GM12878 (cell line): Measurements from ENCODE around the gene TRIM7. TPM values are rescaled to one million over a fixed set of nuclear protein-coding genes. Genes with fewer than 3 reads are reported as not detected.

Experiments used
- ATAC-seq: fragments of 200-7000 bp; cut with Tn5 transposase; 3 replicates; pipeline ENCODE4 v1.9.1; 2020; ENCODE audit warnings: mild to moderate bottlenecking, moderate library complexity
- BruUV-seq: library from RNA; stranded (reverse); fragments of 400-500 nt; replicated peaks from 2 replicates; lab custom pipeline; 2021; lab: Mats Ljungman, UMichigan
- CTCF ChIA-PET: fragments of 300-600 bp; sonication (Branson Sonifier 250); formaldehyde crosslinking; extraction: SDS; loops from one replicate; lab custom pipeline; 2021; ENCODE audit warnings: inconsistent platforms; lab: Yijun Ruan, JAX
- POLR2A ChIA-PET: fragments of 350-600 bp; formaldehyde crosslinking; extraction: SDS; loops from one replicate; lab custom pipeline; 2021; ENCODE audit warnings: inconsistent platforms; lab: Charles Lee
- RAD21 ChIA-PET: fragments of 300-600 bp; sonication (Branson Sonifier 250); formaldehyde crosslinking; loops from one replicate; lab custom pipeline; 2023; ENCODE audit warnings: antibody characterized with exemption; ENCODE audit not compliant: unreplicated experiment; lab: Charles Lee
- SMC1A ChIA-PET: fragments of 300-600 bp; sonication (Branson Sonifier 250); formaldehyde crosslinking; loops from one replicate; lab custom pipeline; 2023; ENCODE audit not compliant: unreplicated experiment, uncharacterized antibody; lab: Charles Lee
- DNase-seq: peaks from one replicate; pipeline ENCODE4 v3.0.0-alpha.2; 2011; ENCODE audit warnings: low read depth, low spot score
- FAIRE-seq: peaks from 3 replicates; lab custom pipeline; 2011; peaks lifted over from hg19 to GRCh38; lab: Jason Lieb, UNC
- H2AFZ ChIP-seq: 2 replicates; pipeline ENCODE4 v1.6.0; 2011; ENCODE audit warnings: low read depth, low read length, control low read depth; ENCODE audit not compliant: control insufficient read depth
- H3K27ac ChIP-seq: 2 replicates; pipeline ENCODE4 v1.5.1; 2011; ENCODE audit warnings: control low read depth; ENCODE audit not compliant: control insufficient read depth, insufficient read depth
- H3K27me3 ChIP-seq, 2 experiments: replicated peaks in 1 of 2; 2 replicates each; pipeline versions ENCODE4 v1.6.0 to v1.6.1; 2011; ENCODE audit warnings: low read length in 1 of 2; ENCODE audit not compliant: control insufficient read depth in 2 of 2, insufficient read depth in 2 of 2
- H3K36me3 ChIP-seq, 2 experiments: 2 replicates each; pipeline ENCODE4 v1.5.1; 2011; ENCODE audit warnings: low read length in 1 of 2; ENCODE audit not compliant: control insufficient read depth in 2 of 2, insufficient read depth in 2 of 2
- H3K4me1 ChIP-seq: 2 replicates; pipeline ENCODE4 v1.6.1; 2011; ENCODE audit warnings: mild to moderate bottlenecking, low read length, moderate library complexity, mixed read lengths; ENCODE audit not compliant: control insufficient read depth, insufficient read depth
- H3K4me2 ChIP-seq: 2 replicates; pipeline ENCODE4 v1.6.0; 2011; ENCODE audit warnings: control low read depth; ENCODE audit not compliant: control insufficient read depth, insufficient read depth
- H3K4me3 ChIP-seq: fragments of 200-600 bp; sonication (generic); 2 replicates; pipeline ENCODE4 v1.5.1; 2016
- H3K79me2 ChIP-seq: 2 replicates; pipeline ENCODE4 v1.6.0; 2011; ENCODE audit warnings: low read length; ENCODE audit not compliant: control insufficient read depth, insufficient read depth
- H3K9ac ChIP-seq: 2 replicates; pipeline ENCODE4 v1.8.0; 2011; ENCODE audit warnings: low read length, control low read depth, mixed read lengths; ENCODE audit not compliant: control insufficient read depth, insufficient read depth
- H3K9me3 ChIP-seq: replicated peaks from 3 replicates; pipeline ENCODE4 v1.5.1; 2011; ENCODE audit warnings: mild to moderate bottlenecking, low read length; ENCODE audit not compliant: control insufficient read depth, insufficient read depth
- H4K20me1 ChIP-seq: 2 replicates; pipeline ENCODE4 v1.6.0; 2011; ENCODE audit not compliant: control insufficient read depth, insufficient read depth
- ATF7 ChIP-seq: fragments of 450-650 bp; IDR thresholded peaks from 2 replicates; pipeline ENCODE4 v1.6.1; 2016; ENCODE audit warnings: low read depth, mild to moderate bottlenecking
- CREB1 ChIP-seq: IDR thresholded peaks from 2 replicates; pipeline ENCODE4 v1.6.1; 2012; ENCODE audit warnings: low read depth, mild to moderate bottlenecking, inconsistent platforms
- ETV6 ChIP-seq, 2 experiments: fragments of 450-650 bp in 1 of 2; IDR thresholded peaks in 1 of 2; conservative IDR thresholded peaks in 1 of 2; 2 replicates each; pipeline ENCODE4 v1.6.1; 2014; ENCODE audit warnings: antibody characterized with exemption in 1 of 2, borderline replicate concordance in 1 of 2, low read depth in 1 of 2, mild to moderate bottlenecking in 1 of 2, moderate library complexity in 1 of 2
- GATAD2B ChIP-seq: fragments of 450-650 bp; conservative IDR thresholded peaks from 2 replicates; pipeline ENCODE4 v1.6.1; 2017; ENCODE audit warnings: low read depth, mild to moderate bottlenecking, moderate library complexity
- MTA3 ChIP-seq: IDR thresholded peaks from 2 replicates; pipeline ENCODE4 v1.6.1; 2012; ENCODE audit warnings: low read length, inconsistent platforms, borderline replicate concordance
- MYC ChIP-seq: IDR thresholded peaks from 2 replicates; pipeline ENCODE4 v1.6.1; 2011; ENCODE audit warnings: mild to moderate bottlenecking, low read length, moderate library complexity, inconsistent platforms; ENCODE audit not compliant: insufficient read depth, insufficient replicate concordance, insufficient read length, severe bottlenecking
- NFXL1 ChIP-seq: fragments of 450-650 bp; IDR thresholded peaks from 2 replicates; pipeline ENCODE4 v1.6.1; 2017; ENCODE audit warnings: antibody characterized with exemption, mild to moderate bottlenecking, borderline replicate concordance
- NR2F1 ChIP-seq: fragments of 450-650 bp; conservative IDR thresholded peaks from 2 replicates; pipeline ENCODE4 v1.6.1; 2017; ENCODE audit warnings: mild to moderate bottlenecking
- NRF1 ChIP-seq: conservative IDR thresholded peaks from 2 replicates; pipeline ENCODE4 v1.6.1; 2011; ENCODE audit warnings: mild to moderate bottlenecking, low read depth, low read length, improper control_type of control experiment
- RELA ChIP-seq: fragments of 450-650 bp; IDR thresholded peaks from 2 replicates; pipeline ENCODE4 v1.8.0; 2014; ENCODE audit warnings: borderline replicate concordance; ENCODE audit not compliant: partially characterized antibody
- SIN3A ChIP-seq: IDR thresholded peaks from 2 replicates; pipeline ENCODE4 v1.6.1; 2012; ENCODE audit warnings: low read depth, low read length, improper control_type of control experiment
- SMAD5 ChIP-seq: IDR thresholded peaks from 2 replicates; pipeline ENCODE4 v1.6.1; 2016; ENCODE audit warnings: antibody characterized with exemption, low read depth
- SREBF1 ChIP-seq: IDR thresholded peaks from 2 replicates; pipeline ENCODE4 v1.6.1; 2012; ENCODE audit warnings: mild to moderate bottlenecking, low read length
- SUZ12 ChIP-seq: fragments of 200-600 bp; sonication (generic); IDR thresholded peaks from one replicate; pipeline ENCODE4 v1.6.1; 2018; ENCODE audit warnings: antibody characterized with exemption, mild to moderate bottlenecking; ENCODE audit not compliant: unreplicated experiment
- TARDBP ChIP-seq: IDR thresholded peaks from 2 replicates; pipeline ENCODE4 v1.6.1; 2016; ENCODE audit warnings: borderline replicate concordance
- WRNIP1 ChIP-seq: IDR thresholded peaks from 2 replicates; pipeline ENCODE4 v1.6.1; 2011; ENCODE audit warnings: low read depth, low read length, improper control_type of control experiment, borderline replicate concordance
- WGBS: methylation state at CpG from one replicate; pipeline ENCODE4 v1.1.6; 2016; ENCODE audit warnings: low lambda C conversion rate; ENCODE audit not compliant: insufficient replicate concordance, insufficient coverage; ENCODE audit errors: missing lambda C conversion rate; 5-methylcytosine and 5-hydroxymethylcytosine counted together
- in situ Hi-C: fragments of 300-500 bp; cut with MboI; formaldehyde crosslinking; loops from 9 replicates; pipeline ENCODE4 v1.14.3; 2018; ENCODE audit warnings: mixed read lengths
- intact Hi-C: fragments of 100-400 bp; cut with micrococcal nuclease; formaldehyde crosslinking; loops from one replicate; pipeline ENCODE4 v1.14.2; 2022; ENCODE audit not compliant: unreplicated experiment
- polyA plus RNA-seq, 11 experiments: library from polyadenylated mRNA; depleted of rRNA in 4 of 11; unstranded in 6 of 11; stranded (reverse) in 5 of 11; fragments of >200 nt; fragmentation: Nextera tagmentation in 4 of 11; fragmentation: Illumina TruSeq in 1 of 11; extraction: Ambion mirVana in 4 of 11; extraction: Trizol in 1 of 11; gene quantifications; 1 replicate in 1 of 11; 2 replicates in 10 of 11; pipeline versions ENCODE4 v1.2.1 to v1.2.3, GENCODE V29; 2011 to 2016; ENCODE audit warnings: inconsistent platforms in 2 of 11, missing spikeins in 2 of 11, low read depth in 1 of 11
- total RNA-seq, 4 experiments: library from RNA; depleted of rRNA in 3 of 4; stranded (reverse); fragments of >200 nt in 3 of 4; fragmentation: Illumina TruSeq in 1 of 4; extraction: Trizol in 1 of 4; gene quantifications; 2 replicates each; pipeline versions ENCODE4 v1.2.1 to v1.2.3, GENCODE V29; 2013 to 2021
- TF ChIP-seq, protein P1 (sequence below): IDR thresholded peaks from 2 replicates; pipeline ENCODE4 v1.6.1; 2012; ENCODE audit warnings: low read length, inconsistent platforms
- TF ChIP-seq, protein P2 (sequence below): fragments of 450-650 bp; IDR thresholded peaks from 2 replicates; pipeline ENCODE4 v1.6.1; 2018; ENCODE audit warnings: mild to moderate bottlenecking, low read depth, moderate library complexity; ENCODE audit not compliant: partially characterized antibody
- TF ChIP-seq, protein P3 (sequence below): IDR thresholded peaks from 2 replicates; pipeline ENCODE4 v1.6.1; 2011; ENCODE audit warnings: low read depth, low read length, improper control_type of control experiment, borderline replicate concordance

The TRIM7 gene
- total and polyA plus RNA-seq, 10 of the 15 experiments (the other 5 are each of a cell fraction or from before 2014, with no cell fraction given): 0.02 to 1.6 (median 0.41) TPM

DNA sequence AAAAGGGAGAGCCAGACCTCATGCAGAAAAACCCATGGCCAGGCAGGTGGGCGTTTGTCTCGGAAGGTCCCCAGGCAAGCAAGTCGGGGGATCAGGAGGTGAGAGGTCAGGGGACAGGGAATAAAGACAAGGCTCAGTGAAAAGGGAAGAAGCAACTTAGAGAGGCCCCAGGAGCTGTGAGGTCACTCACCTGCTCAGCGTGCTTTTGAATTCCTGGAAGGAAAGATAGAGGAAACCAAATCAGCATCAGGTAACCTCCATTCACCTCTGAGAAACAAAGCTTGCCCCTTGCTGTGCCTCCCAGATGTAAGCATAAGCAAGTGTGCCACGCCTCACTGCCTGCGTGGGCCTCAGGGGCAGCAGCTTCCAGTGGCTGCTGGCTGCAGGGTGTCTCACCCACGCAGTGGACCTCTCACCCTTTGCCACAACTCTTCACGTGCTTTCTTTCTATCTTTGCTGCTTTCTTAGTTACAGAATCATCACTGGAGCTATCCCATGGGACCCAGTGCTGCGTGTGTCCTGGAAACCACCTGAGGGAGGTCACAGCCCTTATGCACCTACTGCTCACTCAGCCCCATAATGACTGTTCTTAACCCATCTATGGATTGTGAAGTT, 6.0 kb downstream of the TRIM7 start:
- DNase-seq (no peak), FAIRE-seq (peak; percentile 96), ATAC-seq (peak; percentile 88)
- no peaks in the 10 kb centered on the region for H3K9me3 ChIP-seq
- ChIA-PET POLR2A (interaction anchor here (0.6 to 3.1 kb wide), 6 partner anchors 11 to 53 kb away, joined by 3 to 18 read pairs (median 4); partner anchors contain the start of gene TRIM41), RAD21 (interaction anchor here (0.8 to 3.1 kb wide), 6 partner anchors 8 to 56 kb away, joined by 3 to 8 read pairs (median 6); partner anchors contain the start of gene TRIM41), SMC1A (interaction anchor here (1.2 to 3.0 kb wide), 6 partner anchors 8 to 52 kb away, joined by 3 to 15 read pairs (median 4); no protein-coding TSS in a partner anchor), CTCF (interaction anchor here (0.8 to 2.6 kb wide), 3 partner anchors 8 to 16 kb away, joined by 3 to 15 read pairs (median 9); no protein-coding TSS in a partner anchor)
- peak overlapping the region; percentile 27 for H2AFZ ChIP-seq
- in situ Hi-C loops (no loop called here), intact Hi-C loops (no loop called here)
- no peak overlapping the region for H3K4me3 ChIP-seq
- peaks cover 1 to 4% of the 10 kb centered on the region in 2 experiments; a peak in 2 of 4 replicates for H3K27me3 ChIP-seq
- H3K4me1 ChIP-seq: peaks cover 19% of the 10 kb centered on the region
- peak overlapping the region; percentile 85 for H3K4me2 ChIP-seq
- no peaks in the 10 kb centered on the region for H4K20me1 ChIP-seq
- H3K36me3 ChIP-seq: no peaks in the 10 kb centered on the region
- peak overlapping the region; percentile 33; the same call in 1 of the 2 replicates for H3K9ac ChIP-seq
- no TSS peak for BruUV-seq
- 0% methylated on average over 9 of the region's 9 CpGs for WGBS
- H3K27ac ChIP-seq: no peak overlapping the region; the same call in 1 of the 2 replicates
- no peaks in the 10 kb centered on the region for H3K79me2 ChIP-seq
- TF ChIP-seq NRF1: no peak
- peak; percentile 94 for TF ChIP-seq GATAD2B
- no peak for TF ChIP-seq ETV6 (conservative IDR thresholded peaks at IDR 0.05 in 1 of 2, IDR thresholded peaks at IDR 0.05 in 1 of 2; ENCODE audit: borderline replicate concordance in 1 of 2, low read depth in 1 of 2)
- no peak for TF ChIP-seq MYC
- TF ChIP-seq, protein P1, sequence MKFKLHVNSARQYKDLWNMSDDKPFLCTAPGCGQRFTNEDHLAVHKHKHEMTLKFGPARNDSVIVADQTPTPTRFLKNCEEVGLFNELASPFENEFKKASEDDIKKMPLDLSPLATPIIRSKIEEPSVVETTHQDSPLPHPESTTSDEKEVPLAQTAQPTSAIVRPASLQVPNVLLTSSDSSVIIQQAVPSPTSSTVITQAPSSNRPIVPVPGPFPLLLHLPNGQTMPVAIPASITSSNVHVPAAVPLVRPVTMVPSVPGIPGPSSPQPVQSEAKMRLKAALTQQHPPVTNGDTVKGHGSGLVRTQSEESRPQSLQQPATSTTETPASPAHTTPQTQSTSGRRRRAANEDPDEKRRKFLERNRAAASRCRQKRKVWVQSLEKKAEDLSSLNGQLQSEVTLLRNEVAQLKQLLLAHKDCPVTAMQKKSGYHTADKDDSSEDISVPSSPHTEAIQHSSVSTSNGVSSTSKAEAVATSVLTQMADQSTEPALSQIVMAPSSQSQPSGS: no peak
- no peak for TF ChIP-seq MTA3
- TF ChIP-seq, protein P2, sequence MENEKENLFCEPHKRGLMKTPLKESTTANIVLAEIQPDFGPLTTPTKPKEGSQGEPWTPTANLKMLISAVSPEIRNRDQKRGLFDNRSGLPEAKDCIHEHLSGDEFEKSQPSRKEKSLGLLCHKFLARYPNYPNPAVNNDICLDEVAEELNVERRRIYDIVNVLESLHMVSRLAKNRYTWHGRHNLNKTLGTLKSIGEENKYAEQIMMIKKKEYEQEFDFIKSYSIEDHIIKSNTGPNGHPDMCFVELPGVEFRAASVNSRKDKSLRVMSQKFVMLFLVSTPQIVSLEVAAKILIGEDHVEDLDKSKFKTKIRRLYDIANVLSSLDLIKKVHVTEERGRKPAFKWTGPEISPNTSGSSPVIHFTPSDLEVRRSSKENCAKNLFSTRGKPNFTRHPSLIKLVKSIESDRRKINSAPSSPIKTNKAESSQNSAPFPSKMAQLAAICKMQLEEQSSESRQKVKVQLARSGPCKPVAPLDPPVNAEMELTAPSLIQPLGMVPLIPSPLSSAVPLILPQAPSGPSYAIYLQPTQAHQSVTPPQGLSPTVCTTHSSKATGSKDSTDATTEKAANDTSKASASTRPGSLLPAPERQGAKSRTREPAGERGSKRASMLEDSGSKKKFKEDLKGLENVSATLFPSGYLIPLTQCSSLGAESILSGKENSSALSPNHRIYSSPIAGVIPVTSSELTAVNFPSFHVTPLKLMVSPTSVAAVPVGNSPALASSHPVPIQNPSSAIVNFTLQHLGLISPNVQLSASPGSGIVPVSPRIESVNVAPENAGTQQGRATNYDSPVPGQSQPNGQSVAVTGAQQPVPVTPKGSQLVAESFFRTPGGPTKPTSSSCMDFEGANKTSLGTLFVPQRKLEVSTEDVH: no peak
- no peak for TF ChIP-seq WRNIP1
- TF ChIP-seq SMAD5: no peak
- no peak for TF ChIP-seq TARDBP
- peak; percentile 93 for TF ChIP-seq ATF7
- TF ChIP-seq SUZ12: no peak
- peak; percentile 88 for TF ChIP-seq RELA
- TF ChIP-seq SIN3A: no peak
- TF ChIP-seq, protein P3, sequence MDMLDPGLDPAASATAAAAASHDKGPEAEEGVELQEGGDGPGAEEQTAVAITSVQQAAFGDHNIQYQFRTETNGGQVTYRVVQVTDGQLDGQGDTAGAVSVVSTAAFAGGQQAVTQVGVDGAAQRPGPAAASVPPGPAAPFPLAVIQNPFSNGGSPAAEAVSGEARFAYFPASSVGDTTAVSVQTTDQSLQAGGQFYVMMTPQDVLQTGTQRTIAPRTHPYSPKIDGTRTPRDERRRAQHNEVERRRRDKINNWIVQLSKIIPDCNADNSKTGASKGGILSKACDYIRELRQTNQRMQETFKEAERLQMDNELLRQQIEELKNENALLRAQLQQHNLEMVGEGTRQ: peak; percentile 5; the same call in 1 of the 2 replicates
- no peak for TF ChIP-seq CREB1
- TF ChIP-seq NFXL1: no peak
- TF ChIP-seq SREBF1: no peak
- TF ChIP-seq NR2F1: peak; percentile 100
